HEK293 (cell line): ENCODE measurements around the gene THAP11.

Experiments used
- CTCF ChIA-PET: fragments of 350-600 bp; formaldehyde crosslinking; extraction: SDS; loops from one replicate; lab custom pipeline; 2021; ENCODE audit warnings: antibody characterized with exemption; lab: Yijun Ruan, JAX
- POLR2A ChIA-PET: fragments of 300-600 bp; formaldehyde crosslinking; extraction: SDS; loops from one replicate; lab custom pipeline; 2020; ENCODE audit warnings: antibody characterized with exemption, inconsistent platforms; lab: Yijun Ruan, JAX
- H3K27ac ChIP-seq: fragments of 200-500 bp; sonication (Bioruptor generic); 2 replicates; pipeline ENCODE4 v1.5.1; 2014; ENCODE audit warnings: low read depth, low read length, control low read depth, inconsistent platforms; ENCODE audit errors: extremely low read depth
- H3K36me3 ChIP-seq, 2 experiments: fragments of 200-500 bp in 1 of 2; sonication (Bioruptor generic) in 1 of 2; 1 replicate in 1 of 2; 2 replicates in 1 of 2; pipeline ENCODE4 v1.5.1; 2014 to 2017; ENCODE audit warnings: inconsistent platforms in 2 of 2, low read length in 2 of 2; ENCODE audit not compliant: control insufficient read depth in 2 of 2, insufficient read depth in 1 of 2
- H3K4me1 ChIP-seq: fragments of 200-500 bp; sonication (Bioruptor generic); 2 replicates; pipeline ENCODE4 v1.5.1; 2014; ENCODE audit warnings: mild to moderate bottlenecking, low read length, inconsistent platforms; ENCODE audit not compliant: control insufficient read depth, insufficient read depth
- H3K4me3 ChIP-seq: 2 replicates; pipeline ENCODE4 v1.5.1; 2011; ENCODE audit warnings: low read depth, mild to moderate bottlenecking, control low read depth, low read length, moderate library complexity
- H3K9me3 ChIP-seq: fragments of 200-500 bp; sonication (Bioruptor generic); 2 replicates; pipeline ENCODE4 v1.5.1; 2014; ENCODE audit warnings: low read depth, low read length, inconsistent platforms; ENCODE audit not compliant: control insufficient read depth, insufficient read depth
- EGR2 ChIP-seq: fragments of 450-650 bp; formaldehyde crosslinking; IDR thresholded peaks from 2 replicates; pipeline ENCODE4 v1.5.1; 2016; ENCODE audit warnings: low read depth, missing biosample characterization, missing genetic modification characterization
- GLI2 ChIP-seq: fragments of 450-650 bp; formaldehyde crosslinking; IDR thresholded peaks from 2 replicates; pipeline ENCODE4; 2017; ENCODE audit warnings: missing biosample characterization, missing genetic modification characterization, low read depth, borderline replicate concordance
- PRDM10 ChIP-seq: fragments of 450-650 bp; formaldehyde crosslinking; IDR thresholded peaks from 2 replicates; pipeline ENCODE4 v1.5.1; 2016; ENCODE audit warnings: missing biosample characterization, missing genetic modification characterization
- REPIN1 ChIP-seq: fragments of 450-650 bp; formaldehyde crosslinking; IDR thresholded peaks from 2 replicates; pipeline ENCODE4 v1.5.1; 2017; ENCODE audit warnings: missing biosample characterization, missing genetic modification characterization, low read depth
- SCRT2 ChIP-seq: fragments of 450-650 bp; formaldehyde crosslinking; IDR thresholded peaks from 2 replicates; pipeline ENCODE4 v1.5.1; 2016; ENCODE audit warnings: missing biosample characterization, missing genetic modification characterization
- SP2 ChIP-seq: fragments of 450-650 bp; formaldehyde crosslinking; IDR thresholded peaks from 2 replicates; pipeline ENCODE4 v1.5.1; 2016; ENCODE audit warnings: missing biosample characterization, missing genetic modification characterization
- SP3 ChIP-seq: fragments of 450-650 bp; formaldehyde crosslinking; IDR thresholded peaks from 2 replicates; pipeline ENCODE4 v1.5.1; 2016; ENCODE audit warnings: missing biosample characterization, missing genetic modification characterization
- ZNF121 ChIP-seq: fragments of 450-650 bp; formaldehyde crosslinking; IDR thresholded peaks from 2 replicates; pipeline ENCODE4 v1.5.1; 2016; ENCODE audit warnings: missing biosample characterization, missing genetic modification characterization
- ZNF138 ChIP-seq: fragments of 450-650 bp; formaldehyde crosslinking; IDR thresholded peaks from 2 replicates; pipeline ENCODE4 v1.5.1; 2016; ENCODE audit warnings: missing biosample characterization, missing genetic modification characterization, borderline replicate concordance
- ZNF146 ChIP-seq: fragments of 450-650 bp; formaldehyde crosslinking; IDR thresholded peaks from 2 replicates; pipeline ENCODE4 v1.5.1; 2016; ENCODE audit warnings: missing biosample characterization, missing genetic modification characterization
- ZNF157 ChIP-seq: fragments of 450-650 bp; formaldehyde crosslinking; IDR thresholded peaks from 2 replicates; pipeline ENCODE4 v1.5.1; 2016; ENCODE audit warnings: missing biosample characterization, missing genetic modification characterization
- ZNF16 ChIP-seq: fragments of 450-650 bp; formaldehyde crosslinking; IDR thresholded peaks from 2 replicates; pipeline ENCODE4 v1.5.1; 2016; ENCODE audit warnings: low read depth, missing biosample characterization, missing genetic modification characterization
- ZNF274 ChIP-seq, 2 experiments: fragments of 200-500 bp in 1 of 2; fragments of 450-650 bp in 1 of 2; sonication (Bioruptor generic) in 1 of 2; formaldehyde crosslinking in 1 of 2; IDR thresholded peaks; 2 replicates each; pipeline versions ENCODE4 v1.5.1 to v1.6.1; 2014 to 2016; ENCODE audit warnings: borderline replicate concordance in 1 of 2, inconsistent platforms in 1 of 2, low read length in 1 of 2, missing biosample characterization in 1 of 2, missing genetic modification characterization in 1 of 2
- ZNF280D ChIP-seq: fragments of 450-650 bp; formaldehyde crosslinking; IDR thresholded peaks from 2 replicates; pipeline ENCODE4 v1.5.1; 2016; ENCODE audit warnings: missing biosample characterization, missing genetic modification characterization
- ZNF350 ChIP-seq: fragments of 450-650 bp; formaldehyde crosslinking; IDR thresholded peaks from 2 replicates; pipeline ENCODE4 v1.5.0; 2017; ENCODE audit warnings: missing biosample characterization, mild to moderate bottlenecking, missing genetic modification characterization
- ZNF404 ChIP-seq: fragments of 450-650 bp; formaldehyde crosslinking; IDR thresholded peaks from 2 replicates; pipeline ENCODE4 v1.5.1; 2017; ENCODE audit warnings: missing biosample characterization, missing genetic modification characterization
- ZNF560 ChIP-seq: fragments of 450-650 bp; formaldehyde crosslinking; IDR thresholded peaks from 2 replicates; pipeline ENCODE4 v1.5.1; 2017; ENCODE audit warnings: missing biosample characterization, missing genetic modification characterization, borderline replicate concordance
- ZNF626 ChIP-seq: fragments of 450-650 bp; sonication (Bioruptor Pico); formaldehyde crosslinking; IDR thresholded peaks from 2 replicates; pipeline ENCODE4 v1.5.1; 2018; ENCODE audit warnings: missing biosample characterization, missing genetic modification characterization, inconsistent platforms
- ZNF704 ChIP-seq: fragments of 450-650 bp; formaldehyde crosslinking; IDR thresholded peaks from 2 replicates; pipeline ENCODE4 v1.5.1; 2016; ENCODE audit warnings: missing biosample characterization, missing genetic modification characterization
- ZXDB ChIP-seq: fragments of 450-650 bp; formaldehyde crosslinking; IDR thresholded peaks from 2 replicates; pipeline ENCODE4 v1.5.1; 2016; ENCODE audit warnings: missing biosample characterization, missing genetic modification characterization

The THAP11 gene

GRCh38 chr16:67833030-67833414 lies 9.1 kb upstream of the THAP11 start (continued):
- TF ChIP-seq ZNF280D (no peak), ZNF274 (IDR thresholded peaks at IDR 0.05; ENCODE audit: low read length) (no peak), ZNF274 (tag by site-specific recombination; IDR thresholded peaks at IDR 0.05; ENCODE audit: borderline replicate concordance) (no peak), ZNF626 (tag by site-specific recombination) (no peak)

- H3K36me3 ChIP-seq: peaks cover 0 to 38% of the 10 kb centered on the region in 2 experiments; a peak in 2 of 3 replicates
- POLR2A ChIA-PET: interaction anchor here (0.7 to 2.3 kb wide), 14 partner anchors 11 to 272 kb away, joined by 3 to 38 read pairs (median 4); partner anchors contain the start of genes EDC4, GFOD2, NUTF2 and RANBP10
- no peaks in the 10 kb centered on the region for H3K9me3 ChIP-seq
- no peaks in the 10 kb centered on the region for H3K4me1 ChIP-seq
- CTCF ChIA-PET: interaction anchor here (0.9 to 2.6 kb wide), 7 partner anchors 11 to 312 kb away, joined by 3 to 32 read pairs (median 4); no protein-coding TSS in a partner anchor
- H3K27ac ChIP-seq: peak overlapping the region; percentile 76
- H3K4me3 ChIP-seq: peak overlapping the region; percentile 60
- TF ChIP-seq ZNF404 (tag by site-specific recombination): no peak
- TF ChIP-seq ZNF704: no peak
- TF ChIP-seq ZNF350 (tag by site-specific recombination): no peak
- TF ChIP-seq REPIN1 (tag by site-specific recombination): no peak
- TF ChIP-seq ZNF138: no peak
- TF ChIP-seq ZNF146: no peak
- peak; percentile 83 for TF ChIP-seq SP3 (tag by site-specific recombination)
- no peak for TF ChIP-seq EGR2 (tag by site-specific recombination)
- TF ChIP-seq SP2 (tag by site-specific recombination): peak; percentile 50
- peak; percentile 38; the same call in 1 of the 2 replicates for TF ChIP-seq PRDM10
- TF ChIP-seq ZNF157 (tag by site-specific recombination): no peak
- no peak for TF ChIP-seq ZNF280D
- TF ChIP-seq ZXDB (tag by site-specific recombination): peak; percentile 86
- TF ChIP-seq ZNF560 (tag by site-specific recombination): no peak
- no peak for TF ChIP-seq ZNF16
- no peak for TF ChIP-seq ZNF121 (tag by site-specific recombination)
- TF ChIP-seq SCRT2 (tag by site-specific recombination): no peak
- TF ChIP-seq GLI2: no peak
- TF ChIP-seq ZNF274 (IDR thresholded peaks at IDR 0.05; ENCODE audit: low read length): no peak
- TF ChIP-seq ZNF274 (tag by site-specific recombination; IDR thresholded peaks at IDR 0.05; ENCODE audit: borderline replicate concordance): no peak
Observed at GRCh38 chr16:67833415-67834241, 8.5 kb upstream of the THAP11 start.
